ENCODE results near the gene VWC2L.

VWC2L gene

GRCh38 chr2:214489702-214490101 lies 78.8 kb downstream of the VWC2L start:
- no peak for DNase-seq (ENCODE audit: extremely low spot score)
- TF ChIP-seq, protein P1, sequence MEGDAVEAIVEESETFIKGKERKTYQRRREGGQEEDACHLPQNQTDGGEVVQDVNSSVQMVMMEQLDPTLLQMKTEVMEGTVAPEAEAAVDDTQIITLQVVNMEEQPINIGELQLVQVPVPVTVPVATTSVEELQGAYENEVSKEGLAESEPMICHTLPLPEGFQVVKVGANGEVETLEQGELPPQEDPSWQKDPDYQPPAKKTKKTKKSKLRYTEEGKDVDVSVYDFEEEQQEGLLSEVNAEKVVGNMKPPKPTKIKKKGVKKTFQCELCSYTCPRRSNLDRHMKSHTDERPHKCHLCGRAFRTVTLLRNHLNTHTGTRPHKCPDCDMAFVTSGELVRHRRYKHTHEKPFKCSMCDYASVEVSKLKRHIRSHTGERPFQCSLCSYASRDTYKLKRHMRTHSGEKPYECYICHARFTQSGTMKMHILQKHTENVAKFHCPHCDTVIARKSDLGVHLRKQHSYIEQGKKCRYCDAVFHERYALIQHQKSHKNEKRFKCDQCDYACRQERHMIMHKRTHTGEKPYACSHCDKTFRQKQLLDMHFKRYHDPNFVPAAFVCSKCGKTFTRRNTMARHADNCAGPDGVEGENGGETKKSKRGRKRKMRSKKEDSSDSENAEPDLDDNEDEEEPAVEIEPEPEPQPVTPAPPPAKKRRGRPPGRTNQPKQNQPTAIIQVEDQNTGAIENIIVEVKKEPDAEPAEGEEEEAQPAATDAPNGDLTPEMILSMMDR (IDR thresholded peaks at IDR 0.05; ENCODE audit: control extremely low read depth, extremely low read depth, low read depth, missing control alignments): no peak
- CTCF ChIA-PET: interaction anchor here (0.8 to 1.5 kb wide), 3 partner anchors 9 to 793 kb away, joined by 3 to 4 read pairs (median 4); no protein-coding TSS in a partner anchor
- POLR2A ChIA-PET: no interaction called here

- TF ChIP-seq, protein P1 (IDR thresholded peaks at IDR 0.05; ENCODE audit: control extremely low read depth, extremely low read depth, low read depth, missing control alignments): no peak
- ChIA-PET POLR2A (no interaction called here), CTCF (interaction anchor here (1.2 kb wide), 1 partner anchor 10 kb away, joined by 4 read pairs; no protein-coding TSS in a partner anchor)
- no peak for DNase-seq (ENCODE audit: extremely low spot score)
These were observed 81.3 kb downstream of the VWC2L start for GRCh38 chr2:214492152-214492551.

- ChIA-PET CTCF (no interaction called here), POLR2A (no interaction called here)
- no peak for DNase-seq (ENCODE audit: extremely low spot score)
- TF ChIP-seq, protein P1 (IDR thresholded peaks at IDR 0.05; ENCODE audit: control extremely low read depth, extremely low read depth, low read depth, missing control alignments): no peak
These were observed 81.8 kb downstream of the VWC2L start for GRCh38 chr2:214492608-214493007.

DNA sequence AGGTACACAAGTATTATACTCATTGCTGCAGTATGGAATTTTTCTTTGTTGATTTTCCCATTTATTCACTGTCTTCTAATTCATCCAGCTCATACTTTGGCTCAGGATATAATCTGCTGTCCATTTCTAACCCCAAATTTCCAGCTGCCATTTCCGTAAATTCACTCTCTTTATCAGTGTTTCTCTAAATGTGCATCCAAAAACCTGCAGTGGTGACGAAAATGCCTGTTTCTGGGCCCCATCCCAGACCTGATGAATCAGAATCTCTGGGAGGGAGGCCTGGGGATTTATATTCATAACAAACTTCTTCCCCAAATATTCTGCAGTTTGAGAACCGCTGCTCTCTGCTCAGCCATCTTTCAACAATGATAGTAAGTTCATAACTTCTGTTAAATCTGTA lies 86.6 kb downstream of the VWC2L start:
- DNase-seq (ENCODE audit: extremely low spot score): no peak
- ChIA-PET POLR2A (no interaction called here), CTCF (interaction anchor here (0.9 to 1.3 kb wide), 2 partner anchors 13 to 17 kb away, joined by 3 read pairs; no protein-coding TSS in a partner anchor)
- TF ChIP-seq, protein P1 (IDR thresholded peaks at IDR 0.05; ENCODE audit: control extremely low read depth, extremely low read depth, low read depth, missing control alignments): no peak

GRCh38 chr2:214503568-214503967 lies 92.7 kb downstream of the VWC2L start:
- CTCF ChIA-PET: interaction anchor here (0.9 to 1.1 kb wide), 2 partner anchors 19 to 22 kb away, joined by 3 read pairs; no protein-coding TSS in a partner anchor
- TF ChIP-seq, protein P1 (IDR thresholded peaks at IDR 0.05; ENCODE audit: control extremely low read depth, extremely low read depth, low read depth, missing control alignments): no peak
- DNase-seq (ENCODE audit: extremely low spot score): no peak
- POLR2A ChIA-PET: no interaction called here

GRCh38 chr2:214504599-214505376 lies 93.9 kb downstream of the VWC2L start:
- TF ChIP-seq, protein P1 (IDR thresholded peaks at IDR 0.05; ENCODE audit: control extremely low read depth, extremely low read depth, low read depth, missing control alignments): no peak
- DNase-seq (ENCODE audit: extremely low spot score): no peak
- ChIA-PET CTCF (interaction anchor here (0.9 to 1.1 kb wide), 3 partner anchors 18 to 24 kb away, joined by 3 read pairs; no protein-coding TSS in a partner anchor), POLR2A (no interaction called here)
